Stomach (tissue), 19 donors: Measurements from ENCODE around the gene CIZ1. TPM values are rescaled to one million over a fixed set of nuclear protein-coding genes. Genes with fewer than 3 reads are reported as not detected.

Experiments used
- DNase-seq, 2 donors: peaks; one replicate each; pipeline versions ENCODE4 v3.0.0 to v3.0.0-alpha.2; 2013 to 2019
- H3K27ac ChIP-seq, 5 donors: fragments of 200-600 bp in 4 of 5; sonication (generic) in 4 of 5; one replicate each; pipeline ENCODE4 v1.5.1; 2013 to 2019; ENCODE audit warnings: mild to moderate bottlenecking in 1 of 5, moderate library complexity in 1 of 5
- H3K27me3 ChIP-seq, 3 donors: fragments of 200-600 bp; sonication (generic); one replicate each; pipeline ENCODE4 v1.5.1; 2017 to 2019; ENCODE audit warnings: mixed run types in 1 of 3
- H3K36me3 ChIP-seq, 4 donors: fragments of 200-600 bp; sonication (generic); 1 replicate in 3 of 4; 2 replicates in 1 of 4; pipeline ENCODE4 v1.5.1; 2016 to 2019
- H3K4me1 ChIP-seq, 4 donors: fragments of 200-600 bp; sonication (generic); one replicate each; pipeline ENCODE4 v1.5.1; 2016 to 2019
- H3K4me3 ChIP-seq, 4 donors: fragments of 200-600 bp; sonication (generic) in 3 of 4; one replicate each; pipeline ENCODE4 v1.5.1; 2016 to 2019; ENCODE audit warnings: mild to moderate bottlenecking in 1 of 4
- H3K9me3 ChIP-seq, 4 donors: fragments of 200-600 bp; sonication (generic); one replicate each; pipeline ENCODE4 v1.5.1; 2016 to 2019
- EP300 ChIP-seq: sonication (generic); formaldehyde crosslinking; IDR thresholded peaks from one replicate; pipeline ENCODE4 v1.6.1; 2017; ENCODE audit warnings: antibody characterized with exemption
- POLR2A ChIP-seq, 4 donors: fragments of 450-650 bp; IDR thresholded peaks; one replicate each; pipeline ENCODE4 v1.6.1; 2016; ENCODE audit warnings: antibody characterized with exemption in 4 of 4, control low read depth in 2 of 4, mild to moderate bottlenecking in 1 of 4, moderate library complexity in 1 of 4
- POLR2AphosphoS5 ChIP-seq, 3 donors: sonication (generic); formaldehyde crosslinking; IDR thresholded peaks; one replicate each; pipeline ENCODE4 v1.6.1; 2016; ENCODE audit warnings: antibody characterized with exemption in 3 of 3
- WGBS, 5 donors: extraction: QIAGEN DNeasy Blood & Tissue Kit in 3 of 5; methylation state at CpG; one replicate each; pipeline versions ENCODE4 v1.1.5 to v1.1.7; 2013 to 2018; 5-methylcytosine and 5-hydroxymethylcytosine counted together
- intact Hi-C: fragments of 100-400 bp; cut with DNase I; formaldehyde crosslinking; loops from one replicate; pipeline ENCODE4 v1.15.1; 2023; ENCODE audit warnings: low total_unique reads
- long read RNA-seq, 10 donors: transcript quantifications; one replicate each; lab custom pipeline, GENCODE V29; 2026
- polyA plus RNA-seq, 3 donors: library from polyadenylated mRNA; stranded (reverse); fragments of 200-250 nt; gene quantifications; one replicate each; pipeline ENCODE4 v1.2.3, GENCODE V29; 2013
- total RNA-seq, 5 donors: library from RNA; depleted of rRNA; stranded (reverse); fragments of >200 nt; gene quantifications; one replicate each; pipeline versions ENCODE4 v1.1.0 to v1.2.3, GENCODE V29; 2014 to 2016
- TF ChIP-seq, protein P1 (sequence below), 7 experiments: fragments of 450-650 bp in 4 of 7; fragments of 200-600 bp in 3 of 7; sonication (generic) in 3 of 7; IDR thresholded peaks; one replicate each; pipeline ENCODE4 v1.5.1; 2016 to 2019; ENCODE audit warnings: antibody characterized with exemption in 7 of 7, control low read depth in 2 of 7, mild to moderate bottlenecking in 1 of 7
- donor health status: healthy with polysubstance abuse.
- donor health status: Bipolar disorder and iron deficiency.
- donor health status: healthy.

The CIZ1 gene, protein sequence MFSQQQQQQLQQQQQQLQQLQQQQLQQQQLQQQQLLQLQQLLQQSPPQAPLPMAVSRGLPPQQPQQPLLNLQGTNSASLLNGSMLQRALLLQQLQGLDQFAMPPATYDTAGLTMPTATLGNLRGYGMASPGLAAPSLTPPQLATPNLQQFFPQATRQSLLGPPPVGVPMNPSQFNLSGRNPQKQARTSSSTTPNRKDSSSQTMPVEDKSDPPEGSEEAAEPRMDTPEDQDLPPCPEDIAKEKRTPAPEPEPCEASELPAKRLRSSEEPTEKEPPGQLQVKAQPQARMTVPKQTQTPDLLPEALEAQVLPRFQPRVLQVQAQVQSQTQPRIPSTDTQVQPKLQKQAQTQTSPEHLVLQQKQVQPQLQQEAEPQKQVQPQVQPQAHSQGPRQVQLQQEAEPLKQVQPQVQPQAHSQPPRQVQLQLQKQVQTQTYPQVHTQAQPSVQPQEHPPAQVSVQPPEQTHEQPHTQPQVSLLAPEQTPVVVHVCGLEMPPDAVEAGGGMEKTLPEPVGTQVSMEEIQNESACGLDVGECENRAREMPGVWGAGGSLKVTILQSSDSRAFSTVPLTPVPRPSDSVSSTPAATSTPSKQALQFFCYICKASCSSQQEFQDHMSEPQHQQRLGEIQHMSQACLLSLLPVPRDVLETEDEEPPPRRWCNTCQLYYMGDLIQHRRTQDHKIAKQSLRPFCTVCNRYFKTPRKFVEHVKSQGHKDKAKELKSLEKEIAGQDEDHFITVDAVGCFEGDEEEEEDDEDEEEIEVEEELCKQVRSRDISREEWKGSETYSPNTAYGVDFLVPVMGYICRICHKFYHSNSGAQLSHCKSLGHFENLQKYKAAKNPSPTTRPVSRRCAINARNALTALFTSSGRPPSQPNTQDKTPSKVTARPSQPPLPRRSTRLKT
- 100 to 1,000 TPM in 1 of 5 donors, 10 to 100 TPM in 4; 15.2 to 217 (median 62.2) TPM for total RNA-seq
- 10 to 100 TPM; 41.0 to 62.7 (median 49.0) TPM for polyA plus RNA-seq
- long read RNA-seq, donor 1, partial matches to known transcripts = 0 of 3 reads
- long read RNA-seq, donor 1, other reads (novel, unspliced or antisense) = 0 of 3 reads
- long read RNA-seq, donor 2, partial matches to known transcripts = 0 of 4 reads
- long read RNA-seq, donor 2, other reads (novel, unspliced or antisense) = 0 of 4 reads
- long read RNA-seq, donor 3, partial matches to known transcripts = 0 of 2 reads
- long read RNA-seq, donor 3, other reads (novel, unspliced or antisense) = 0 of 2 reads
- long read RNA-seq, donor 4 = 0 reads
- long read RNA-seq, donor 5, partial matches to known transcripts = 7 of 11 reads
- long read RNA-seq, donor 5, other reads (novel, unspliced or antisense) = 0 of 11 reads
- long read RNA-seq, donor 6, transcript CIZ1-220 (3 exons, 843 nt) = major isoform, 7 of 43 reads
- long read RNA-seq, donor 6, partial matches to known transcripts = 26 of 43 reads
- long read RNA-seq, donor 6, other reads (novel, unspliced or antisense) = 0 of 43 reads
- long read RNA-seq, donor 7, partial matches to known transcripts = 5 of 8 reads
- long read RNA-seq, donor 7, other reads (novel, unspliced or antisense) = 0 of 8 reads
- long read RNA-seq, donor 8, transcript CIZ1-204 (17 exons, 2,984 nt) = major isoform, 5 of 12 reads
- long read RNA-seq, donor 8, partial matches to known transcripts = 0 of 12 reads
- long read RNA-seq, donor 8, other reads (novel, unspliced or antisense) = 0 of 12 reads
- long read RNA-seq, donor 9, transcript CIZ1-222 (2 exons, 339 nt) = major isoform, 6 of 72 reads
- long read RNA-seq, donor 9, partial matches to known transcripts = 62 of 72 reads
- long read RNA-seq, donor 9, other reads (novel, unspliced or antisense) = 0 of 72 reads
- long read RNA-seq, donor 10, partial matches to known transcripts = 0 of 5 reads
- long read RNA-seq, donor 10, other reads (novel, unspliced or antisense) = 0 of 5 reads

DNA sequence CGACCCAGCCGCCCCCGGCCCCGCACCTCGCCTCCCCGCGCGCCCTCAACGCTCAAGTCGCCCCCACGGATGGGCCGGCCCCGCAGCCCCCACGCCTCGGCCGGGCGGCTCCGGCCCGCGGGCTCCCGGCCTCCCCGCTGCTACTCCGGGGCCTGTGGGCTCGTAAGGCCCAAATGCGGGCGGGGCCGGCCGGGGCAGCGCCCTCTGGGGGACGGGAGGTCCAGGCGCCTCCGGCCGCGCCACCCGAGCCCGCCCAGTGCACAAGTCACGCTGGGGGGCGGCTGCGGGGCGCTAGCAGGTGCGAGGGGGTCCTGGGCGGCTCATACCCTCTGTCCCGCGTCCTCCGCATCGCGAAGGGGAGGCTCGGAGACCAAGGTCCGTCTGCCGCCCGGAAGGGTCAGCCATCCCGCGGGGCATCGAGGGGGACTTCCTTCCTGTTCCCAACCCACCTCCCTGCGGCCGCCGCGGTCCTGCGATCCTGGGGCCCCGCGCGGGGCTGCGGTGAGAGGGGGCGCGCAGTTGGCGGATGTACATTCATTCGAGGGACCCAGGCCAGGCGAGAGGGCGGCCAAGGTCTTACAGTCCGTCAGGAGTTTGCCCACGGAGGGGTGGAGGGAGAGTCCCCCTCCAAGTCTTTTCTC, at the start of gene CIZ1:
TSS of gene CIZ1 (minus strand) at position 167 of the 641 bp plus-strand sequence. CDS start 715 bp downstream, outside the sequence.
- peak; percentile 84 to 95 for DNase-seq
- H3K27ac ChIP-seq = peak within 1 kb of the TSS; percentile 88 to 97 (median 94)
- H3K4me3 ChIP-seq = peak within 1 kb of the TSS; percentile 66 to 97 (median 86)
- H3K4me1 ChIP-seq = peaks cover 20 to 40% (median 30%) of the 10 kb centered on the region in 4 donors
- intact Hi-C loops = no loop called here
- no peaks in the 10 kb centered on the region for H3K9me3 ChIP-seq
- H3K36me3 ChIP-seq = peaks cover 0 to 27% (median 25%) of the 10 kb centered on the region in 4 donors
- WGBS, 5 donors = 0 to 2% (median 1%) methylated on average over 17 to 71 of the region's 71 CpGs
- TF ChIP-seq POLR2A (IDR thresholded peaks at IDR 0.05) (no peak), POLR2AphosphoS5 (IDR thresholded peaks at IDR 0.05) (peak; percentile 31 to 56 (median 54)), EP300 (no peak)
- TF ChIP-seq, protein P1, sequence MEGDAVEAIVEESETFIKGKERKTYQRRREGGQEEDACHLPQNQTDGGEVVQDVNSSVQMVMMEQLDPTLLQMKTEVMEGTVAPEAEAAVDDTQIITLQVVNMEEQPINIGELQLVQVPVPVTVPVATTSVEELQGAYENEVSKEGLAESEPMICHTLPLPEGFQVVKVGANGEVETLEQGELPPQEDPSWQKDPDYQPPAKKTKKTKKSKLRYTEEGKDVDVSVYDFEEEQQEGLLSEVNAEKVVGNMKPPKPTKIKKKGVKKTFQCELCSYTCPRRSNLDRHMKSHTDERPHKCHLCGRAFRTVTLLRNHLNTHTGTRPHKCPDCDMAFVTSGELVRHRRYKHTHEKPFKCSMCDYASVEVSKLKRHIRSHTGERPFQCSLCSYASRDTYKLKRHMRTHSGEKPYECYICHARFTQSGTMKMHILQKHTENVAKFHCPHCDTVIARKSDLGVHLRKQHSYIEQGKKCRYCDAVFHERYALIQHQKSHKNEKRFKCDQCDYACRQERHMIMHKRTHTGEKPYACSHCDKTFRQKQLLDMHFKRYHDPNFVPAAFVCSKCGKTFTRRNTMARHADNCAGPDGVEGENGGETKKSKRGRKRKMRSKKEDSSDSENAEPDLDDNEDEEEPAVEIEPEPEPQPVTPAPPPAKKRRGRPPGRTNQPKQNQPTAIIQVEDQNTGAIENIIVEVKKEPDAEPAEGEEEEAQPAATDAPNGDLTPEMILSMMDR (IDR thresholded peaks at IDR 0.05) = peak in 5 of 7 experiments; percentile 16 to 90 (median 75)
- no peaks in the 10 kb centered on the region for H3K27me3 ChIP-seq

DNA sequence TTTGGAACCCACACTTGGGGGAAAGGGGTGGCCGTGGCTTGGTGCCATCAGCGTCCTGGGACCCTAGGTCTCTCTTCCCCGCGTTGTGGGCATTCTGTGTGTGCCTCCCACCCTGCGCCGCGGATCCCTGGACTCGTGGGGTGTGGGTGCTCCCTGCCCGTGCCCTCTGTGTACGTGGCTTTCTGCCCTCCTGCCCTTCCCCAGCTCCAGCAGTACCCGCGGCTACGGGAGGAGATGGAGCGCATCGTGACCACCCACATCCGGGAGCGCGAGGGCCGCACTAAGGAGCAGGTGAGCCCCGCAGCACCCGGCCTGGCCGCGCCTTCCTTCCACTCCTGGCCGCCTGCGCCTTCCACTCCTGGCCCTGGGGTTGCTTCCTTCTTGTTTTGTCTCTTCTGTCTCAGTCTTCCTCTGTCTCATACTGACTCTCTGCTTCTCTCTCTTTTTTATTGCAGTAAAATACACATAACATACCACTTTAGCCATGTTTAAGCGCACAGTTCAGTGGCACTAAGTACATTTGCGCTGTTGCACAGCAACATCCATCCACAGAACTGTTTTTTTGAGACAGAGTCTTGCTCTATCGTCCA, 42.5 kb upstream of the CIZ1 start:
- TF ChIP-seq POLR2AphosphoS5 (IDR thresholded peaks at IDR 0.05) = no peak
- no peak for TF ChIP-seq POLR2A (IDR thresholded peaks at IDR 0.05)
- H3K27ac ChIP-seq = no peak overlapping the region
- 81 to 88% (median 83%) methylated on average over 22 to 28 of the region's 28 CpGs for WGBS, 5 donors

DNA sequence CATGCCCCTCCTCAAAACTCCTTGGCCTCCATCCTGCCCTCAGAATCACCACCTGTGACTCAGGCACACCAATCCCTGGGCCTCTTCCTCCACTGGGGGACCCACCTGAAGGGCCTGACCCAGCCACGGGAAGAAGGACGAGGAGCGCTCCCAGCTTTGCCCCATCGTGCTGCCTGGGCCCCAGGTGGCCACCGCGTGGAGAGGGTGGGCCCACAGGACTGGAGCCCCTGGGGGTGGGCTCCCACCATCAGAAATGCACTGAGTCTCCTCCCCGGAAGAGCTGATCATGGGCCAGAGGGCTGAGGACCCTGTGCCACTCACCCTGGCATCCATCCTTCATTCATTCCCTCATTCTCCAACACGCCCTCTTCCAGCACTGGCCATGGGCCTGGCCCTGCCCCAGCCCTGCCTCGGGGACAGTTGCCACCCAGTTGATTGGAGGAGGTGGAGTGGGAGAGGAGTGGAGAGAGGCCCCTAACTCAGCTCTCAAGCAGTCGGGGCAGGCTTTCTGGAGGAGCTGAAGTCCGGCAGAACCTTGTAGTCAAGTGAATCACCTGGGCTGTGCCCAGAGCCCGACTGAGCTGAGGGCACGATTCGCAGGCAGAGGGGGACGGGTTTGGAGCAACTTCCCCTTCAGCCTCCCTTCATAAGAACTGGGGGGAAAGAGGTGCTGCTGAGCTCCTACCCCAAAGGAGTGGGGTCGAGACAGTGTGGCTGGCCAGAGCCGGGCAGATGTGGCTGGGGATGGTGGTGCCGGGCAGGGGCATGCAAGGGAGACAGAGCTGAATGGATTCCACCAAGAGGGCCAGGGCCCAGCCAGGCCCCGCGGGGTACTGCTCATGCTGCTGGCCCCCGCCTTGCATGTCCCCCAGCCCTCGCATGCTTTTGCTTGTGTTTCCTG, 41.4 kb upstream of the CIZ1 start:
- no peaks in the 10 kb centered on the region for H3K9me3 ChIP-seq
- no peaks in the 10 kb centered on the region for H3K36me3 ChIP-seq
- no peak overlapping the region for H3K27ac ChIP-seq
- WGBS, 5 donors = 75 to 85% (median 81%) methylated on average over 11 to 22 of the region's 22 CpGs
- DNase-seq = no peak
- H3K4me3 ChIP-seq = no peak overlapping the region
- H3K27me3 ChIP-seq = no peaks in the 10 kb centered on the region
- intact Hi-C loops = no loop called here
- H3K4me1 ChIP-seq = no peaks in the 10 kb centered on the region
- TF ChIP-seq POLR2AphosphoS5 (IDR thresholded peaks at IDR 0.05) (no peak), EP300 (no peak), POLR2A (IDR thresholded peaks at IDR 0.05) (no peak)
- TF ChIP-seq, protein P1 (IDR thresholded peaks at IDR 0.05) = no peak

More for the DNA sequence above, 42.5 kb upstream of the CIZ1 start:
- H3K4me3 ChIP-seq = no peak overlapping the region
- no peaks in the 10 kb centered on the region for H3K36me3 ChIP-seq
- H3K27me3 ChIP-seq = no peaks in the 10 kb centered on the region
- no peak for DNase-seq
- intact Hi-C loops = no loop called here
- no peaks in the 10 kb centered on the region for H3K4me1 ChIP-seq
- H3K9me3 ChIP-seq = no peaks in the 10 kb centered on the region
